ENCODE results near the gene PRKD2. TPM values are rescaled to one million over a fixed set of nuclear protein-coding genes. Genes with fewer than 3 reads are reported as not detected.

Gene PRKD2
- total RNA-seq, 4 donors from 2014 or later, result 30.8 to 85.7 (median 41.7) TPM

- H3K36me3 ChIP-seq, result no peaks in the 10 kb centered on the region
- no peak for DNase-seq
- H3K9me3 ChIP-seq, result no peaks in the 10 kb centered on the region
- no peak overlapping the region for H3K4me3 ChIP-seq
- TF ChIP-seq CTCF (IDR thresholded peaks at IDR 0.05), result no peak
- TF ChIP-seq POLR2A (IDR thresholded peaks at IDR 0.05), result no peak
- intact Hi-C loops (cut with DNase I; ENCODE audit: low total_unique reads), result no loop called here
- H3K27ac ChIP-seq, result no peak overlapping the region
- H3K27me3 ChIP-seq, result no peaks in the 10 kb centered on the region
- peaks cover 0 to 4% of the 10 kb centered on the region in 2 donors for H3K4me1 ChIP-seq
Observed at GRCh38 chr19:46720503-46721239, 3.8 kb upstream of the PRKD2 start.

- H3K9me3 ChIP-seq, result no peaks in the 10 kb centered on the region
- intact Hi-C loops (cut with DNase I; ENCODE audit: low total_unique reads), result no loop called here
- H3K4me1 ChIP-seq, result peaks cover 7 to 9% of the 10 kb centered on the region in 2 donors
- no peak overlapping the region for H3K4me3 ChIP-seq
- TF ChIP-seq CTCF (IDR thresholded peaks at IDR 0.05) (no peak), POLR2A (IDR thresholded peaks at IDR 0.05) (no peak)
- no peaks in the 10 kb centered on the region for H3K36me3 ChIP-seq
- H3K27ac ChIP-seq, result peak overlapping the region in 1 of 2 donors; percentile 0
- H3K27me3 ChIP-seq, result no peaks in the 10 kb centered on the region
- DNase-seq, result no peak
Observed at GRCh38 chr19:46719629-46720502, 3.0 kb upstream of the PRKD2 start.

- no peaks in the 10 kb centered on the region for H3K9me3 ChIP-seq
- H3K36me3 ChIP-seq, result no peaks in the 10 kb centered on the region
- intact Hi-C loops (cut with DNase I; ENCODE audit: low total_unique reads), result no loop called here
- TF ChIP-seq POLR2A (IDR thresholded peaks at IDR 0.05), result no peak
- no peak for TF ChIP-seq CTCF (IDR thresholded peaks at IDR 0.05)
- no peak overlapping the region for H3K4me3 ChIP-seq
- no peak overlapping the region for H3K27ac ChIP-seq
- H3K4me1 ChIP-seq, result peaks cover 8 to 9% of the 10 kb centered on the region in 2 donors
- DNase-seq, result no peak
- H3K27me3 ChIP-seq, result no peaks in the 10 kb centered on the region
Observed at GRCh38 chr19:46718934-46719622, 2.2 kb upstream of the PRKD2 start.

GRCh38 chr19:46718157-46718933, 1.4 kb upstream of the PRKD2 start:
- Histone ChIP-seq H3K4me3 (no peak overlapping the region), H3K4me1 (peaks cover 8 to 9% of the 10 kb centered on the region in 2 donors), H3K27me3 (no peaks in the 10 kb centered on the region), H3K36me3 (no peaks in the 10 kb centered on the region), H3K27ac (peak overlapping the region; percentile 90 to 92), H3K9me3 (no peaks in the 10 kb centered on the region)
- intact Hi-C loops (cut with DNase I; ENCODE audit: low total_unique reads), result no loop called here
- no peak for TF ChIP-seq POLR2A (IDR thresholded peaks at IDR 0.05)
- TF ChIP-seq CTCF (IDR thresholded peaks at IDR 0.05), result no peak
- DNase-seq, result no peak

All from uterus (tissue), 4 donors.